Ishikawa (cell line): ENCODE data around the gene ATP5PB.

Experiments used
- CEBPB ChIP-seq: IDR thresholded peaks from 2 replicates; pipeline ENCODE4 v1.6.1; 2012
- CREB1 ChIP-seq: IDR thresholded peaks from 2 replicates; pipeline ENCODE4 v1.6.1; 2012; ENCODE audit warnings: low read depth
- EGR1 ChIP-seq: IDR thresholded peaks from 2 replicates; pipeline ENCODE4 v1.6.1; 2012
- EP300 ChIP-seq: IDR thresholded peaks from 2 replicates; pipeline ENCODE4 v1.6.1; 2012; ENCODE audit warnings: borderline replicate concordance
- FOXM1 ChIP-seq: IDR thresholded peaks from 2 replicates; pipeline ENCODE4 v1.6.1; 2012; ENCODE audit warnings: low read depth, borderline replicate concordance
- MAX ChIP-seq: IDR thresholded peaks from 2 replicates; pipeline ENCODE4 v1.6.1; 2012
- NFIC ChIP-seq: IDR thresholded peaks from 2 replicates; pipeline ENCODE4 v1.6.1; 2012
- RAD21 ChIP-seq: IDR thresholded peaks from 2 replicates; pipeline ENCODE4 v1.6.1; 2012; ENCODE audit warnings: low read depth
- REST ChIP-seq: IDR thresholded peaks from 2 replicates; pipeline ENCODE4 v1.6.1; 2012; ENCODE audit warnings: low read depth, mild to moderate bottlenecking
- TAF1 ChIP-seq: IDR thresholded peaks from 2 replicates; pipeline ENCODE4 v1.6.1; 2012; ENCODE audit warnings: low read depth, mild to moderate bottlenecking
- TCF12 ChIP-seq: IDR thresholded peaks from 2 replicates; pipeline ENCODE4 v1.6.1; 2012; ENCODE audit warnings: low read depth
- TEAD4 ChIP-seq: IDR thresholded peaks from 2 replicates; pipeline ENCODE4 v1.6.1; 2012
- USF1 ChIP-seq: IDR thresholded peaks from 2 replicates; pipeline ENCODE4 v1.6.1; 2012
- YY1 ChIP-seq: IDR thresholded peaks from 2 replicates; pipeline ENCODE4 v1.6.1; 2012; ENCODE audit warnings: low read depth
- ZBTB7A ChIP-seq: IDR thresholded peaks from 2 replicates; pipeline ENCODE4 v1.6.1; 2012; ENCODE audit warnings: low read depth

ATP5PB gene

GRCh38 chr1:111448918-111449702 lies at the start of gene ATP5PB, which contains the start of gene WDR77:
TSS of gene ATP5PB (plus strand) at chr1:111449464. CDS start at chr1:111449542, 78 bp downstream.
TSS of gene WDR77 (minus strand) at chr1:111449256. CDS start at chr1:111449169, 87 bp downstream.
- TF ChIP-seq USF1 (peak; percentile 90), YY1 (peak; percentile 92), CEBPB (no peak), CREB1 (no peak), TEAD4 (no peak), MAX (peak; percentile 80), FOXM1 (peak; percentile 26; the same call in 1 of the 2 replicates), EGR1 (no peak), TAF1 (peak; percentile 56)

- peak; percentile 68 for TF ChIP-seq RAD21
- TF ChIP-seq MAX: no peak
- no peak for TF ChIP-seq EGR1
- no peak for TF ChIP-seq EP300
- TF ChIP-seq TEAD4: no peak
- TF ChIP-seq FOXM1: no peak
- no peak for TF ChIP-seq CREB1
- TF ChIP-seq YY1: no peak
- TF ChIP-seq USF1: no peak
Measured at GRCh38 chr1:111399792-111400610, 49.3 kb upstream of the ATP5PB start.

GRCh38 chr1:111402083-111402482 lies 47.2 kb upstream of the ATP5PB start:
- TF ChIP-seq TEAD4 (no peak), TCF12 (no peak), TAF1 (no peak), EP300 (no peak), FOXM1 (no peak), RAD21 (no peak)

GRCh38 chr1:111404588-111404987 lies 44.7 kb upstream of the ATP5PB start:
- TF ChIP-seq EGR1: no peak
- no peak for TF ChIP-seq TEAD4
- TF ChIP-seq YY1: no peak
- no peak for TF ChIP-seq NFIC
- TF ChIP-seq RAD21: no peak
- TF ChIP-seq ZBTB7A: no peak
- no peak for TF ChIP-seq TCF12
- no peak for TF ChIP-seq TAF1
- TF ChIP-seq CEBPB: no peak
- TF ChIP-seq REST: no peak
- TF ChIP-seq EP300: no peak
- TF ChIP-seq FOXM1: no peak
- TF ChIP-seq CREB1: no peak
- no peak for TF ChIP-seq MAX
- no peak for TF ChIP-seq USF1

GRCh38 chr1:111406321-111406768 lies 42.9 kb upstream of the ATP5PB start:
- TF ChIP-seq EP300: no peak
- no peak for TF ChIP-seq TEAD4

GRCh38 chr1:111407301-111407700 lies 42.0 kb upstream of the ATP5PB start:
- TF ChIP-seq TCF12 (no peak), CEBPB (no peak), ZBTB7A (no peak), RAD21 (no peak), TAF1 (no peak), TEAD4 (no peak), REST (no peak), NFIC (no peak), YY1 (no peak), EGR1 (no peak), EP300 (no peak), FOXM1 (no peak), USF1 (no peak), CREB1 (no peak), MAX (no peak)
